ENCODE data around the gene PLEKHA5. TPM values are rescaled to one million over a fixed set of nuclear protein-coding genes. Genes with fewer than 3 reads are reported as not detected.
"Not testable (repeated sequence)": the region's sequence is repeated elsewhere in the genome, so short reads cannot be mapped to it uniquely, and the experiment has no call there.

The PLEKHA5 gene
- total and polyA plus RNA-seq, 7 donors: 0.52 to 3.3 (median 0.80) TPM

- Histone ChIP-seq H3K9me3 (no peaks in the 10 kb centered on the region), H3K4me3 (no peak overlapping the region), H3K27ac (no peak overlapping the region), H3K27me3 (ENCODE audit: insufficient read depth in 3 of 3, low read length in 2 of 3) (no peaks in the 10 kb centered on the region), H3K36me3 (ENCODE audit: insufficient read depth in 1 of 2, low read depth in 1 of 2) (no peaks in the 10 kb centered on the region), H3K4me1 (no peaks in the 10 kb centered on the region)
- no peak for ATAC-seq
- TF ChIP-seq CTCF (IDR thresholded peaks at IDR 0.05): no peak
- intact Hi-C loops (cut with DNase I): no loop called here
- DNase-seq: no peak
- 86 to 91% (median 88%) methylated on average over 4 of the region's 4 CpGs for WGBS, 3 donors
These were observed 268.0 kb downstream of the PLEKHA5 start for GRCh38 chr12:19397534-19397933.

GRCh38 chr12:19398376-19399363 is 269.1 kb downstream of the PLEKHA5 start:
- Histone ChIP-seq H3K27ac (no peak overlapping the region), H3K27me3 (ENCODE audit: insufficient read depth in 3 of 3, low read length in 2 of 3) (peaks cover 0 to 2% (median 0%) of the 10 kb centered on the region in 3 donors), H3K9me3 (no peaks in the 10 kb centered on the region), H3K4me3 (no peak overlapping the region), H3K36me3 (ENCODE audit: insufficient read depth in 1 of 2, low read depth in 1 of 2) (no peaks in the 10 kb centered on the region), H3K4me1 (no peaks in the 10 kb centered on the region)
- DNase-seq (no peak), ATAC-seq (no peak)
- no peak for TF ChIP-seq CTCF (IDR thresholded peaks at IDR 0.05)
- 69 to 81% (median 74%) methylated on average over 5 to 6 of the region's 6 CpGs for WGBS, 3 donors
- intact Hi-C loops (cut with DNase I): no loop called here

GRCh38 chr12:19400649-19401285 is 271.2 kb downstream of the PLEKHA5 start:
- not testable (repeated sequence) for H3K9me3 ChIP-seq

GRCh38 chr12:19402211-19402610 is 272.7 kb downstream of the PLEKHA5 start:
- Histone ChIP-seq H3K9me3 (no peaks in the 10 kb centered on the region), H3K27me3 (ENCODE audit: insufficient read depth in 3 of 3, low read length in 2 of 3) (peaks cover 0 to 21% (median 0%) of the 10 kb centered on the region in 3 donors), H3K4me3 (no peak overlapping the region), H3K36me3 (ENCODE audit: insufficient read depth in 1 of 2, low read depth in 1 of 2) (no peaks in the 10 kb centered on the region), H3K4me1 (no peaks in the 10 kb centered on the region), H3K27ac (no peak overlapping the region)
- intact Hi-C loops (cut with DNase I): no loop called here
- ATAC-seq (no peak), DNase-seq (no peak)
- 50 to 64% (median 51%) methylated on average over 6 of the region's 6 CpGs for WGBS, 3 donors
- no peak for TF ChIP-seq CTCF (IDR thresholded peaks at IDR 0.05)

More at GRCh38 chr12:19400649-19401285, 271.2 kb downstream of the PLEKHA5 start:
- intact Hi-C loops (cut with DNase I); H3K4me3 ChIP-seq; H3K27ac ChIP-seq; H3K36me3 ChIP-seq (ENCODE audit: insufficient read depth in 1 of 2, low read depth in 1 of 2); DNase-seq; H3K4me1 ChIP-seq; ATAC-seq: not testable (repeated sequence)
- 89 to 95% (median 90%) methylated on average over 9 of the region's 9 CpGs for WGBS, 3 donors
- peaks cover 0 to 21% (median 0%) of the 10 kb centered on the region in 3 donors for H3K27me3 ChIP-seq (ENCODE audit: insufficient read depth in 3 of 3, low read length in 2 of 3)
